ENCODE data around the gene TSPAN8.
"Not testable (repeated sequence)": the region's sequence is repeated elsewhere in the genome, so short reads cannot be mapped to it uniquely, and the experiment has no call there.

The TSPAN8 gene

DNA sequence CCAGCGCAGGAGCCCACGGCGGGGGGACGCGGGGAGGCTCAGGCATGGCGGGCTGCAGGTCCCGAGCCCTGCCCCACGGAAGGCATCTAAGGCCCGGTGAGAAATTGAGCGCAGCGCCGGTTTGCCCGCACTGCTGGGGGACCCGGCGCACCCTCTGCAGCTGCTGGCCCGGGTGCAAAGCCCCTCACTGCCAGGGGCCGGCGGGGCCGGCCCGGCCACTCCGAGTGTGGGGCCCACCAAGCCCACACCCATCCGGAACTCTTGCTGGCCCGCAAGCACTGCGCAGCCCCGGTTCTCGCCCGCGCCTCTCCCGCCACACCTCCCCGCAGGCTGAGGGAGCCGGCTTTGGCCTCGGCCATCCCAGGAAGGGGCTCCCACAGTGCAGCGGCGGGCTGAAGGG lies 8.5 kb upstream of the TSPAN8 start:
- DNase-seq (ENCODE audit: low read depth in 2 of 2) = no peak
- H3K4me3 ChIP-seq (replicated peaks in 1 of 2; ENCODE audit: low read depth in 2 of 2, low read length in 2 of 2) = no peak overlapping the region
- TF ChIP-seq, protein P1, sequence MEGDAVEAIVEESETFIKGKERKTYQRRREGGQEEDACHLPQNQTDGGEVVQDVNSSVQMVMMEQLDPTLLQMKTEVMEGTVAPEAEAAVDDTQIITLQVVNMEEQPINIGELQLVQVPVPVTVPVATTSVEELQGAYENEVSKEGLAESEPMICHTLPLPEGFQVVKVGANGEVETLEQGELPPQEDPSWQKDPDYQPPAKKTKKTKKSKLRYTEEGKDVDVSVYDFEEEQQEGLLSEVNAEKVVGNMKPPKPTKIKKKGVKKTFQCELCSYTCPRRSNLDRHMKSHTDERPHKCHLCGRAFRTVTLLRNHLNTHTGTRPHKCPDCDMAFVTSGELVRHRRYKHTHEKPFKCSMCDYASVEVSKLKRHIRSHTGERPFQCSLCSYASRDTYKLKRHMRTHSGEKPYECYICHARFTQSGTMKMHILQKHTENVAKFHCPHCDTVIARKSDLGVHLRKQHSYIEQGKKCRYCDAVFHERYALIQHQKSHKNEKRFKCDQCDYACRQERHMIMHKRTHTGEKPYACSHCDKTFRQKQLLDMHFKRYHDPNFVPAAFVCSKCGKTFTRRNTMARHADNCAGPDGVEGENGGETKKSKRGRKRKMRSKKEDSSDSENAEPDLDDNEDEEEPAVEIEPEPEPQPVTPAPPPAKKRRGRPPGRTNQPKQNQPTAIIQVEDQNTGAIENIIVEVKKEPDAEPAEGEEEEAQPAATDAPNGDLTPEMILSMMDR (IDR thresholded peaks at IDR 0.05; ENCODE audit: low read depth, low read length) = no peak

DNA sequence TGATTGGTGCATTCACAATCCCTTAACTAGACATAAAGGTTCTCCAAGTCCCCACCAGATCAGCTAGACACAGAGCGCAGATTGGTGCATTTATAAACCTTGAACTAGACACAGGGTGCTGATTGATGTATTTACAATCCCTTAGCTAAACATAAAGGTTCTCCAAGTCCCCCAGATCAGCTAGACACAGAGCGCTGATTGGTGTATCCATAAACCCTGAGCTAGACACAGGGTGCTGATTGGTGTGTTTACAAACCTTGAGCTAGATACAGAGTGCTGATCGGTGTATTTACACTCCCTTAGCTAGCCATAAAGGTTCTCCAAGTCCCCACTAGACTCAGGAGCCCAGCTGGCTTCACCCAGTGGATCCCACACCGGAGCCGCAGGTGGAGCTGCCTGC lies 8.0 kb upstream of the TSPAN8 start:
- DNase-seq (ENCODE audit: low read depth in 2 of 2); H3K4me3 ChIP-seq (replicated peaks in 1 of 2; ENCODE audit: low read depth in 2 of 2, low read length in 2 of 2): not testable (repeated sequence)

DNA sequence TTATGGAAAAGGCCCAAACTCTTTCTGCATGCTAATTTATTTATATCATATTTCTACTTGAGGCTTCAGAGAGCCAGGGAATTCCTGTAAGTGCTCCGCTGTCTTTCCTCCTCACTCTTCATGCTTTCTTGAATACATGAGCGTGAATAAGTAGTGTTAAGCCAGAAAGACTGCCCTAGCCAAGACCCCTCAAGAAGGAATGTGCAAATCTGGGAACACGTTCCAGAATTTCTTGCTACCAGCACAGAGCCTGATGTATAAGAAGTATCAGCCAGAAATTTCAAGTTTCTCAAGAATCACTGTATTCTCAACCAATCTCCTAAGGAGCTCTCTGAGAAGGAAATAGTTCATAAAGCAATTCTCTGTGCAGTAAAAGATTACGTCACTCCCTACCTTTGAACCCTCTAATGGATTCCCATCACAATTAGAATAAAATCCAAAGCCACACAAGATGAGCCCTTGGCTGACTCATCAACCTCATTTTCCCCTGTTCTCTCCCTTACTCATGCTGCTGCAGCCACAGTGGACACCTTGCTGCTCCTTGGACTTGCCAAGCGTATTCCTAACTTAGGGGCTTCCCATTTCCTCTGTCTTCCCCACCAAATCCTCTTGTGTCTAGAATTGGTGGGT lies 6.9 kb upstream of the TSPAN8 start:
- DNase-seq (ENCODE audit: low read depth in 2 of 2) = peak; percentile 18 to 76
- TF ChIP-seq, protein P1 (IDR thresholded peaks at IDR 0.05; ENCODE audit: low read depth, low read length) = no peak
- no peak overlapping the region for H3K4me3 ChIP-seq (replicated peaks in 1 of 2; ENCODE audit: low read depth in 2 of 2, low read length in 2 of 2)

DNA sequence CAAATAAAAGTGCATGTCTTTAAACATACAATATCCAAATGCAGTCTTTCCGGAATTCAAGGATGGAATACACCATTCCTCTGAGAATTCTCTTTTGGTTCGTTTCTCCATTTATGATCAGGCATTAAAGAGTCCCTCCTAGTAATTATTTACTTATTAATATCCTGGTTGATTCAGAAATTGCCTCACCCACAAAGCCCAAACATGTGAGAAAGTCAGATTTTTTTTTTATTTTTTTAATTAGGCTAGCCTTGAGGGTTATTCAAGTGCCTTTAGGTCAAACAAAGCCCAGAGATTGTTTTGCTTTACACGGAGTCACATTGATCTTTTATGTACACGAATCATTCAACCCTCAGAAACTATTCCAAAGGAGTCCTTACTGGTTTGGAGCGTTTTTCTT lies 6.4 kb upstream of the TSPAN8 start:
- H3K4me3 ChIP-seq (replicated peaks in 1 of 2; ENCODE audit: low read depth in 2 of 2, low read length in 2 of 2) = no peak overlapping the region
- TF ChIP-seq, protein P1 (IDR thresholded peaks at IDR 0.05; ENCODE audit: low read depth, low read length) = no peak
- no peak for DNase-seq (ENCODE audit: low read depth in 2 of 2)

DNA sequence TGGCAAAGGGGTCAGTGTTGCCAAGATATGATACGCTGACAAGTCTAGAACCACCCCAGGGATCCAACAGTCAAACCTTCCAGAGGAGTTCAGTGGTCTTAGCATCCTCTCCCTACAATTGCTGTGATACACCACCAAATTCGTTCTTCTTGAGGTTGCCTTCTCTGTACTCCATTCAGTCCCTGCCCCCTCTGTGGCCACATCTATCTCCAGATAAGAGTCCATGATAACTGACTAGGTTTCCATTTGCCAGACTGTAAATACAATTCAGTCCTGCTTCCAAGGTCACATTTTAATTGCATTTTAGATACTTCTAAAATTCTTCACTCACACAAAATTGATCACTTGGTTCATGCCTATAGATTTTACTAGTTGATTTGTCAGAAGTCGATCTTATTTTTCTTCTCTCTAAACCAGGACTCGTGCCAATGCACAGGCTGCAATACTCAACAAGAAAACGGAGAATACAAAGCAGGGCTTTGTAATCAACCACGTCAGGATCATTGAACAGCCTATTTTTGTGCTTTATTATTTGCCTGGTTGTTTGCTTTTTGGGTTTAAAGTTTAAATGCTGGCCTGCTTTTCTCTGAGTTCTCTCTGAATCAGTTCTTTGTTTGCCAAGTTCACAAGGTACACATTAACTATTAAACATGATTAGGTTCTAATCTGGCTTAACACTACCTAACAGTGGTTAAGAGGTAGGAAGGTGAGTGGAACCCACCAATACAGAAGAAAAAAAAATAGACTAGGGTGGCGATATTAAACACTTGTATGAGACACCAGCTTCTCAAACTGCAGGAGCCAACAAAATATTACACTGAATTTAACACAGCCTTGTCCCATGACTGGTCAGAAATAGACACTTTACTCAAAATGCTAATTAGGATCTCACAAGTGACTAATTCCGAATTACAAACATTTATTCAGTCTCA lies 5.3 kb upstream of the TSPAN8 start:
- H3K4me3 ChIP-seq (replicated peaks in 1 of 2; ENCODE audit: low read depth in 2 of 2, low read length in 2 of 2) = no peak overlapping the region
- DNase-seq (ENCODE audit: low read depth in 2 of 2) = no peak
- TF ChIP-seq, protein P1 (IDR thresholded peaks at IDR 0.05; ENCODE audit: low read depth, low read length) = no peak

DNA sequence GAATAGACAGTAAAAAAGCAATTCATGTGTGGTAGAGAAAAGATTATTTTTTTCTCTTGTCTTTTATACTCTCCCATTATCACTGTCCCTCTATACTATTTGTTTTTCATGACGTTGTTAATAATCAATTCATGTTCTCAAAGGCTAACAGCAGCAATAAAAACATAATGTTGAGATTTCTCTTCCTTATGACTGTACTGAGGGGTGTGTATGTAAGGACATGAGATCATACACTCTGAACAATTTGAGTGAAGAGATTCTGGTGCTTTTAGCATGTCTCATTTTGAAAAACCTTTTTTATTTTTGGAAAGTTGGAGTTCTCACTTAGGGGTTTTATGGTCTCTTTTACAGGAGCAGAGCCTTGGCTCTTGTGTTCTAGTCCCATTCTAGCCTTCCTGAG lies 3.8 kb upstream of the TSPAN8 start:
- H3K4me3 ChIP-seq (replicated peaks in 1 of 2; ENCODE audit: low read depth in 2 of 2, low read length in 2 of 2) = no peak overlapping the region
- peak in 1 of 2 donors; percentile 8 for DNase-seq (ENCODE audit: low read depth in 2 of 2)
- TF ChIP-seq, protein P1 (IDR thresholded peaks at IDR 0.05; ENCODE audit: low read depth, low read length) = no peak

DNA sequence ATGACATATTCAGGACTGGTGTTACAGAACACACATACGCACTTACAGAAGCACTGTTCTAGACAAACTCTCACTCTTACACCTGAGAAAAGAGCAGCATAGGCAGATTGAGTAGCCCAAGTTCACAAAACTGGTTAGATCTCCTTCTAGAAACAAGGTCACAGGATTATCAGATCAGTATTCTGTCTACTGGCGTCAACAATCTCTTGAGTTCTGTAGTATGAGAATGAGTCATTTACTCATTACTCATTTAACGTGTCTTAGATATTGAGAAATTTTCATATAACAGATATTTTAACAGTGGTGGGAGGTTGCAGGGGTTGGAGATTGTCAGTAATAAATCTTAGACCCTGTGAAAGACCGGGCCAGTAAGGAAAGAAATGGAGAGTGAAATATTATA lies 2.8 kb upstream of the TSPAN8 start:
- no peak overlapping the region for H3K4me3 ChIP-seq (replicated peaks in 1 of 2; ENCODE audit: low read depth in 2 of 2, low read length in 2 of 2)
- DNase-seq (ENCODE audit: low read depth in 2 of 2) = peak in 1 of 2 donors; percentile 38
- TF ChIP-seq, protein P1 (IDR thresholded peaks at IDR 0.05; ENCODE audit: low read depth, low read length) = no peak

Data from cardiac fibroblast (primary cell).